H1 (cell line): Measurements from ENCODE around the gene CENPO. TPM values are rescaled to one million over a fixed set of nuclear protein-coding genes. Genes with fewer than 3 reads are reported as not detected.

Experiments used
- CBX5 ChIP-seq: fragments of 300-800, 300-1000 bp; sonication (generic); IDR thresholded peaks from 2 replicates; pipeline ENCODE4 v1.7.1; 2016; ENCODE audit warnings: antibody characterized with exemption, low read length, low read depth
- CHD1 ChIP-seq: IDR thresholded peaks from 2 replicates; pipeline ENCODE4 v1.6.1; 2012; ENCODE audit warnings: low read depth, low read length, improper control_type of control experiment
- NRF1 ChIP-seq: IDR thresholded peaks from 2 replicates; pipeline ENCODE4 v1.6.1; 2011; ENCODE audit warnings: mild to moderate bottlenecking, low read depth, low read length, improper control_type of control experiment
- POLR2AphosphoS5 ChIP-seq: IDR thresholded peaks from 2 replicates; pipeline ENCODE4 v1.6.1; 2011; ENCODE audit warnings: low read depth, low read length
- SIN3A ChIP-seq, 2 experiments: IDR thresholded peaks in 1 of 2; conservative IDR thresholded peaks in 1 of 2; 2 replicates each; pipeline ENCODE4 v1.6.1; 2011 to 2012; ENCODE audit warnings: low read length in 2 of 2, improper control_type of control experiment in 1 of 2, low read depth in 1 of 2, mild to moderate bottlenecking in 1 of 2
- SIRT6 ChIP-seq: IDR thresholded peaks from one replicate; pipeline ENCODE4 v1.7.1; 2012; ENCODE audit warnings: low read length, inconsistent platforms
- SUZ12 ChIP-seq: fragments of 200-600 bp; sonication (generic); IDR thresholded peaks from 2 replicates; pipeline ENCODE4 v1.6.1; 2012; ENCODE audit warnings: mild to moderate bottlenecking, inconsistent platforms, low read length, moderate library complexity, mixed read lengths
- TAF1 ChIP-seq: IDR thresholded peaks from 2 replicates; pipeline ENCODE4 v1.6.1; 2011; ENCODE audit warnings: mild to moderate bottlenecking, low read depth, low read length
- TAF7 ChIP-seq: optimal IDR thresholded peaks from 2 replicates; pipeline ENCODE3; 2011; ENCODE audit warnings: low read depth, mild to moderate bottlenecking, inconsistent platforms, low read length, moderate library complexity, borderline replicate concordance
- polyA plus RNA-seq, 7 experiments: library from polyadenylated mRNA; depleted of rRNA in 3 of 7; stranded (reverse) in 5 of 7; unstranded in 2 of 7; fragments of >200 nt in 5 of 7; fragments of 200-250 nt in 2 of 7; gene quantifications; 1 replicate in 5 of 7; 2 replicates in 1 of 7; 4 replicates in 1 of 7; pipeline versions ENCODE4 v1.2.1 to v1.2.3, GENCODE V29; 2011 to 2013; ENCODE audit warnings: missing spikeins in 2 of 7, mixed read lengths in 2 of 7
- total RNA-seq: library from RNA; stranded (reverse); fragmentation: NEBNext Ultra II Directional; extraction: Animal tissue kit (Norgen Biotek cat#: 25700); gene quantifications from 2 replicates; pipeline ENCODE4 v1.2.1, GENCODE V29; 2021
- TF ChIP-seq, protein P1 (sequence below): fragments of 300-600 bp; sonication (generic); IDR thresholded peaks from 2 replicates; pipeline ENCODE4 v1.7.1; 2012; ENCODE audit warnings: low read length, moderate library complexity, mild to moderate bottlenecking, inconsistent platforms; ENCODE audit not compliant: insufficient replicate concordance
- TF ChIP-seq, protein P2 (sequence below): IDR thresholded peaks from 2 replicates; pipeline ENCODE4 v1.6.1; 2012; ENCODE audit warnings: inconsistent platforms

CENPO gene
- total and polyA plus RNA-seq, 2 of the 8 experiments (the other 6 are each of a cell fraction or from before 2014, with no cell fraction given): 34.4 to 46.3 TPM

DNA sequence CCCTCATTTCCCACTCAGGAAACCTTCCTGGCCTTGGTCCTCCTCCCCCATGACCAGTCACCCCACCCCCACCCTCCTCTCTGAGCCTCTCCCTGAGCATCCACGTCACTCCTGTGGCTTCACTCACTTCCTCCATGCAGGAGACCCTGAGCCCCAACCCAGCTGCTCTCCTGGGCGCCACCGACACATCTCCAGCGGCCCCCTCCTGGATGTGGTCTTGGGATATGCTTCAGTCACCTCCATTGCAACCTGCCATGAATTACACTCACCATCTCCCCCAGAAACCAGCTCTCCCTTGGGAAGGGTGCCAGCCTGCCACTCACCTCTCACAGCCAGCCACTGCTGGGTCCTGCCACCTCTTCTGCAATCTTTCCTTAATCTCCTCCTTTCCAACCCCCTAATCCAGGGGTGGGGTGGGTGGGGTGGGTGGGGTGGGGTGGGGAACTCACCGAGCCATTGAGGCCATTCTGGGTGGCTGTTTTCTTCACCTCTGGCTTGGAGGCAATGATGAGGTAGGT is 44.8 kb downstream of the CENPO start (continued):
- TF ChIP-seq, protein P1, sequence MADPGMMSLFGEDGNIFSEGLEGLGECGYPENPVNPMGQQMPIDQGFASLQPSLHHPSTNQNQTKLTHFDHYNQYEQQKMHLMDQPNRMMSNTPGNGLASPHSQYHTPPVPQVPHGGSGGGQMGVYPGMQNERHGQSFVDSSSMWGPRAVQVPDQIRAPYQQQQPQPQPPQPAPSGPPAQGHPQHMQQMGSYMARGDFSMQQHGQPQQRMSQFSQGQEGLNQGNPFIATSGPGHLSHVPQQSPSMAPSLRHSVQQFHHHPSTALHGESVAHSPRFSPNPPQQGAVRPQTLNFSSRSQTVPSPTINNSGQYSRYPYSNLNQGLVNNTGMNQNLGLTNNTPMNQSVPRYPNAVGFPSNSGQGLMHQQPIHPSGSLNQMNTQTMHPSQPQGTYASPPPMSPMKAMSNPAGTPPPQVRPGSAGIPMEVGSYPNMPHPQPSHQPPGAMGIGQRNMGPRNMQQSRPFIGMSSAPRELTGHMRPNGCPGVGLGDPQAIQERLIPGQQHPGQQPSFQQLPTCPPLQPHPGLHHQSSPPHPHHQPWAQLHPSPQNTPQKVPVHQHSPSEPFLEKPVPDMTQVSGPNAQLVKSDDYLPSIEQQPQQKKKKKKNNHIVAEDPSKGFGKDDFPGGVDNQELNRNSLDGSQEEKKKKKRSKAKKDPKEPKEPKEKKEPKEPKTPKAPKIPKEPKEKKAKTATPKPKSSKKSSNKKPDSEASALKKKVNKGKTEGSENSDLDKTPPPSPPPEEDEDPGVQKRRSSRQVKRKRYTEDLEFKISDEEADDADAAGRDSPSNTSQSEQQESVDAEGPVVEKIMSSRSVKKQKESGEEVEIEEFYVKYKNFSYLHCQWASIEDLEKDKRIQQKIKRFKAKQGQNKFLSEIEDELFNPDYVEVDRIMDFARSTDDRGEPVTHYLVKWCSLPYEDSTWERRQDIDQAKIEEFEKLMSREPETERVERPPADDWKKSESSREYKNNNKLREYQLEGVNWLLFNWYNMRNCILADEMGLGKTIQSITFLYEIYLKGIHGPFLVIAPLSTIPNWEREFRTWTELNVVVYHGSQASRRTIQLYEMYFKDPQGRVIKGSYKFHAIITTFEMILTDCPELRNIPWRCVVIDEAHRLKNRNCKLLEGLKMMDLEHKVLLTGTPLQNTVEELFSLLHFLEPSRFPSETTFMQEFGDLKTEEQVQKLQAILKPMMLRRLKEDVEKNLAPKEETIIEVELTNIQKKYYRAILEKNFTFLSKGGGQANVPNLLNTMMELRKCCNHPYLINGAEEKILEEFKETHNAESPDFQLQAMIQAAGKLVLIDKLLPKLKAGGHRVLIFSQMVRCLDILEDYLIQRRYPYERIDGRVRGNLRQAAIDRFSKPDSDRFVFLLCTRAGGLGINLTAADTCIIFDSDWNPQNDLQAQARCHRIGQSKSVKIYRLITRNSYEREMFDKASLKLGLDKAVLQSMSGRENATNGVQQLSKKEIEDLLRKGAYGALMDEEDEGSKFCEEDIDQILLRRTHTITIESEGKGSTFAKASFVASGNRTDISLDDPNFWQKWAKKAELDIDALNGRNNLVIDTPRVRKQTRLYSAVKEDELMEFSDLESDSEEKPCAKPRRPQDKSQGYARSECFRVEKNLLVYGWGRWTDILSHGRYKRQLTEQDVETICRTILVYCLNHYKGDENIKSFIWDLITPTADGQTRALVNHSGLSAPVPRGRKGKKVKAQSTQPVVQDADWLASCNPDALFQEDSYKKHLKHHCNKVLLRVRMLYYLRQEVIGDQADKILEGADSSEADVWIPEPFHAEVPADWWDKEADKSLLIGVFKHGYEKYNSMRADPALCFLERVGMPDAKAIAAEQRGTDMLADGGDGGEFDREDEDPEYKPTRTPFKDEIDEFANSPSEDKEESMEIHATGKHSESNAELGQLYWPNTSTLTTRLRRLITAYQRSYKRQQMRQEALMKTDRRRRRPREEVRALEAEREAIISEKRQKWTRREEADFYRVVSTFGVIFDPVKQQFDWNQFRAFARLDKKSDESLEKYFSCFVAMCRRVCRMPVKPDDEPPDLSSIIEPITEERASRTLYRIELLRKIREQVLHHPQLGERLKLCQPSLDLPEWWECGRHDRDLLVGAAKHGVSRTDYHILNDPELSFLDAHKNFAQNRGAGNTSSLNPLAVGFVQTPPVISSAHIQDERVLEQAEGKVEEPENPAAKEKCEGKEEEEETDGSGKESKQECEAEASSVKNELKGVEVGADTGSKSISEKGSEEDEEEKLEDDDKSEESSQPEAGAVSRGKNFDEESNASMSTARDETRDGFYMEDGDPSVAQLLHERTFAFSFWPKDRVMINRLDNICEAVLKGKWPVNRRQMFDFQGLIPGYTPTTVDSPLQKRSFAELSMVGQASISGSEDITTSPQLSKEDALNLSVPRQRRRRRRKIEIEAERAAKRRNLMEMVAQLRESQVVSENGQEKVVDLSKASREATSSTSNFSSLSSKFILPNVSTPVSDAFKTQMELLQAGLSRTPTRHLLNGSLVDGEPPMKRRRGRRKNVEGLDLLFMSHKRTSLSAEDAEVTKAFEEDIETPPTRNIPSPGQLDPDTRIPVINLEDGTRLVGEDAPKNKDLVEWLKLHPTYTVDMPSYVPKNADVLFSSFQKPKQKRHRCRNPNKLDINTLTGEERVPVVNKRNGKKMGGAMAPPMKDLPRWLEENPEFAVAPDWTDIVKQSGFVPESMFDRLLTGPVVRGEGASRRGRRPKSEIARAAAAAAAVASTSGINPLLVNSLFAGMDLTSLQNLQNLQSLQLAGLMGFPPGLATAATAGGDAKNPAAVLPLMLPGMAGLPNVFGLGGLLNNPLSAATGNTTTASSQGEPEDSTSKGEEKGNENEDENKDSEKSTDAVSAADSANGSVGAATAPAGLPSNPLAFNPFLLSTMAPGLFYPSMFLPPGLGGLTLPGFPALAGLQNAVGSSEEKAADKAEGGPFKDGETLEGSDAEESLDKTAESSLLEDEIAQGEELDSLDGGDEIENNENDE: no peak
- no peak for TF ChIP-seq POLR2AphosphoS5
- TF ChIP-seq NRF1: no peak
- no peak for TF ChIP-seq SUZ12
- no peak for TF ChIP-seq SIRT6
- no peak for TF ChIP-seq CHD1
- no peak for TF ChIP-seq CBX5
- no peak for TF ChIP-seq TAF7
- no peak for TF ChIP-seq TAF1
- TF ChIP-seq, protein P2, sequence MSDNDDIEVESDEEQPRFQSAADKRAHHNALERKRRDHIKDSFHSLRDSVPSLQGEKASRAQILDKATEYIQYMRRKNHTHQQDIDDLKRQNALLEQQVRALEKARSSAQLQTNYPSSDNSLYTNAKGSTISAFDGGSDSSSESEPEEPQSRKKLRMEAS: no peak
- no peak for TF ChIP-seq SIN3A (conservative IDR thresholded peaks at IDR 0.05 in 1 of 2, IDR thresholded peaks at IDR 0.05 in 1 of 2; ENCODE audit: low read depth in 1 of 2, low read length in 2 of 2)
